Parathyroid adenoma (tissue), 2 donors: ENCODE measurements around the gene ZNF81.

Experiments
- H2AFZ ChIP-seq: fragments of 300-600 bp; sonication (generic); one replicate; pipeline ENCODE4 v1.7.0; 2017; ENCODE audit warnings: antibody characterized with exemption, mild to moderate bottlenecking
- H3K27ac ChIP-seq: fragments of 300-600 bp; sonication (generic); one replicate; pipeline ENCODE4 v1.7.0; 2017
- H3K27me3 ChIP-seq: fragments of 300-600 bp; sonication (generic); one replicate; pipeline ENCODE4 v1.7.0; 2017; ENCODE audit warnings: low read length; ENCODE audit not compliant: control insufficient read depth, insufficient read depth
- H3K36me3 ChIP-seq: fragments of 300-600 bp; sonication (generic); one replicate; pipeline ENCODE4 v1.7.0; 2017; ENCODE audit warnings: low read length; ENCODE audit not compliant: control insufficient read depth, insufficient read depth
- H3K4me1 ChIP-seq: fragments of 300-600 bp; sonication (generic); one replicate; pipeline ENCODE4 v1.7.0; 2017; ENCODE audit warnings: control low read depth
- H3K4me2 ChIP-seq: fragments of 300-600 bp; sonication (generic); one replicate; pipeline ENCODE4 v1.7.0; 2017; ENCODE audit warnings: low read length
- H3K4me3 ChIP-seq: fragments of 300-600 bp; sonication (generic); one replicate; pipeline ENCODE4 v1.7.0; 2017; ENCODE audit warnings: low read depth, low read length
- H3K79me2 ChIP-seq: fragments of 300-600 bp; sonication (generic); one replicate; pipeline ENCODE4 v1.7.0; 2017; ENCODE audit warnings: control low read depth
- H3K9ac ChIP-seq: fragments of 300-600 bp; sonication (generic); one replicate; pipeline ENCODE4 v1.7.0; 2017; ENCODE audit warnings: mild to moderate bottlenecking
- H3K9me3 ChIP-seq: fragments of 300-600 bp; sonication (generic); one replicate; pipeline ENCODE4 v1.7.0; 2017; ENCODE audit warnings: low read length; ENCODE audit not compliant: control insufficient read depth
- TF ChIP-seq, protein P1 (sequence below): fragments of 300-600 bp; sonication (generic); IDR thresholded peaks from one replicate; pipeline ENCODE4 v1.7.0; 2017; ENCODE audit warnings: antibody characterized with exemption, mild to moderate bottlenecking
- donor health status: primary hyperparathyroidism.

Gene ZNF81

DNA sequence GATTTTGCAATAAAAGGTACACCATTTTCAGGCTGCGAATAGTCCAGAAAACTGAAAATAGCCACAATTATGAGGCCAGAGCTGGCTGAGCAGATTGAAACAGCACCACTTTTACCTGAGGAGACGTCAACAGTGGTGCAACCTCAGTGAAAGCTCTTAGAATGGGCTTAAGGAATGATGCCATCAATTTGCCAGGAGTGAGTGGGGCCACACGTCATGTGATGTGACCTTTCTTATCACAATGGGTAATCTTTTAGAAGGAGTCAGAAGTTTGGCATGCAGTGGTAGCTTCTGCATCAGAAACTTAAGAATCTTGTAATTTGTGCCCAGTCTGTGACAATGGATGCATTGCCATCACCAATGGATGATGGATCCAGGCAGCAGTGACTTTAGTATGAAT, 27.6 kb downstream of the ZNF81 start:
- no peaks in the 10 kb centered on the region for H3K36me3 ChIP-seq
- no peak overlapping the region for H3K27ac ChIP-seq
- H3K27me3 ChIP-seq = no peaks in the 10 kb centered on the region
- H3K4me3 ChIP-seq = no peak overlapping the region
- no peaks in the 10 kb centered on the region for H3K9me3 ChIP-seq
- no peaks in the 10 kb centered on the region for H3K4me1 ChIP-seq
- no peaks in the 10 kb centered on the region for H3K79me2 ChIP-seq
- TF ChIP-seq, protein P1, sequence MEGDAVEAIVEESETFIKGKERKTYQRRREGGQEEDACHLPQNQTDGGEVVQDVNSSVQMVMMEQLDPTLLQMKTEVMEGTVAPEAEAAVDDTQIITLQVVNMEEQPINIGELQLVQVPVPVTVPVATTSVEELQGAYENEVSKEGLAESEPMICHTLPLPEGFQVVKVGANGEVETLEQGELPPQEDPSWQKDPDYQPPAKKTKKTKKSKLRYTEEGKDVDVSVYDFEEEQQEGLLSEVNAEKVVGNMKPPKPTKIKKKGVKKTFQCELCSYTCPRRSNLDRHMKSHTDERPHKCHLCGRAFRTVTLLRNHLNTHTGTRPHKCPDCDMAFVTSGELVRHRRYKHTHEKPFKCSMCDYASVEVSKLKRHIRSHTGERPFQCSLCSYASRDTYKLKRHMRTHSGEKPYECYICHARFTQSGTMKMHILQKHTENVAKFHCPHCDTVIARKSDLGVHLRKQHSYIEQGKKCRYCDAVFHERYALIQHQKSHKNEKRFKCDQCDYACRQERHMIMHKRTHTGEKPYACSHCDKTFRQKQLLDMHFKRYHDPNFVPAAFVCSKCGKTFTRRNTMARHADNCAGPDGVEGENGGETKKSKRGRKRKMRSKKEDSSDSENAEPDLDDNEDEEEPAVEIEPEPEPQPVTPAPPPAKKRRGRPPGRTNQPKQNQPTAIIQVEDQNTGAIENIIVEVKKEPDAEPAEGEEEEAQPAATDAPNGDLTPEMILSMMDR = no peak
- no peak overlapping the region for H2AFZ ChIP-seq
- H3K9ac ChIP-seq = no peak overlapping the region
- no peak overlapping the region for H3K4me2 ChIP-seq

- Histone ChIP-seq H3K4me1 (no peaks in the 10 kb centered on the region), H3K27me3 (no peaks in the 10 kb centered on the region), H3K36me3 (no peaks in the 10 kb centered on the region), H3K27ac (no peak overlapping the region), H3K9me3 (no peaks in the 10 kb centered on the region), H3K9ac (no peak overlapping the region), H3K4me3 (no peak overlapping the region), H3K4me2 (no peak overlapping the region), H2AFZ (no peak overlapping the region), H3K79me2 (no peaks in the 10 kb centered on the region)
- TF ChIP-seq, protein P1 = no peak
Observed at GRCh38 chrX:47864785-47865184, 28.1 kb downstream of the ZNF81 start.

DNA sequence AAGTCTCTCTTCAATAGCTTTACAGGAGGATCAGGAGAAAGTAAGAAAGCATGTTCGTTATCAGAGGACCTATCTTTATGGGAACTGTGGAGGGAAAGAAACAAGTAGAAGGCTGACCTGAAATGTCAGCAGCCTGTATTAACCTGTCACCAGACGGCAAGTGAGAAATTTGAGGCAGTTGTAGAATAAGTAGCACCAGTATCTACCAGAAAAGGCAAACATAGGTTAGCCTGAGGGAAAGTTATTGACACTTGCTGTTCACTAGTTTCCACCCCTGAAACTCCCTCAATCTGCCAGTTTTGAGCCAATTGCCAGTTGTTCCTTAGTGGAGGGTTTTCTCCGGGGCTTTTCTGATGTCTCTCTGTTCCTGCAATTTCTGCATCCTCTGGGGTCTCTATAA, 36.4 kb downstream of the ZNF81 start:
- TF ChIP-seq, protein P1 = no peak
- Histone ChIP-seq H2AFZ (no peak overlapping the region), H3K9ac (no peak overlapping the region), H3K36me3 (no peaks in the 10 kb centered on the region), H3K4me2 (no peak overlapping the region), H3K27ac (no peak overlapping the region), H3K4me1 (no peaks in the 10 kb centered on the region), H3K79me2 (no peaks in the 10 kb centered on the region), H3K9me3 (no peaks in the 10 kb centered on the region), H3K4me3 (no peak overlapping the region), H3K27me3 (no peaks in the 10 kb centered on the region)

DNA sequence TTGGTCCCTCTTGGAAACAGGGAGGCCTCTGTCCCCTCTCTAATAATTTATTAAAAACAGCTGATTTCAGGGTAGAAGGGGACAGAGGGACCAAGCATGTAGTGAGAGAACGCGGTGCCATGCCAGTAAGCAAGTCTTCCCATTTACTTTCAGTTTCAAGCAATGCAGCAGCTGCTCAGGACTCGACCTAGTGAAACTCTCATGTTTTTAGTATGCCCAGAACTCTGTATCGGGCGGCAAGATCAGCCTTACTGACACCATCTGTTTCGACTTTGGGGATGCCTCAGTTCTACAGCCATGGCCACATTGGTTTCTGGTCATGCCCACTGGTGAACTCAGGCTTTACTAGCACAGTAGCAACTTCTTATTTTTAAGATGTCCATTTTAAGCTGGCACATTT, 40.6 kb downstream of the ZNF81 start:
- Histone ChIP-seq H3K4me1 (no peaks in the 10 kb centered on the region), H3K27me3 (no peaks in the 10 kb centered on the region), H3K79me2 (no peaks in the 10 kb centered on the region), H2AFZ (no peak overlapping the region), H3K9me3 (no peaks in the 10 kb centered on the region), H3K36me3 (no peaks in the 10 kb centered on the region), H3K4me3 (no peak overlapping the region), H3K27ac (no peak overlapping the region), H3K4me2 (no peak overlapping the region), H3K9ac (no peak overlapping the region)
- TF ChIP-seq, protein P1 = no peak

- TF ChIP-seq, protein P1 = no peak
- Histone ChIP-seq H3K27me3 (no peaks in the 10 kb centered on the region), H3K36me3 (no peaks in the 10 kb centered on the region)
Observed at GRCh38 chrX:47878198-47878597, 41.5 kb downstream of the ZNF81 start.

More at GRCh38 chrX:47878198-47878597, 41.5 kb downstream of the ZNF81 start:
- Histone ChIP-seq H3K79me2 (no peaks in the 10 kb centered on the region), H3K27ac (no peak overlapping the region), H3K4me1 (no peaks in the 10 kb centered on the region), H3K9me3 (no peaks in the 10 kb centered on the region), H3K4me3 (no peak overlapping the region), H3K4me2 (no peak overlapping the region), H2AFZ (no peak overlapping the region), H3K9ac (no peak overlapping the region)
